ENCODE measurements around the gene TAF7. TPM values are rescaled to one million over a fixed set of nuclear protein-coding genes. Genes with fewer than 3 reads are reported as not detected.
A peak's percentile ranks its signal among the peaks of the same experiment; 100 is the strongest.

Gene TAF7
- total and polyA plus RNA-seq, 9 of the 15 experiments (the other 6 are each of a cell fraction or from before 2014, with no cell fraction given) = 51.6 to 116 (median 73.3) TPM

- TF ChIP-seq, protein P1, sequence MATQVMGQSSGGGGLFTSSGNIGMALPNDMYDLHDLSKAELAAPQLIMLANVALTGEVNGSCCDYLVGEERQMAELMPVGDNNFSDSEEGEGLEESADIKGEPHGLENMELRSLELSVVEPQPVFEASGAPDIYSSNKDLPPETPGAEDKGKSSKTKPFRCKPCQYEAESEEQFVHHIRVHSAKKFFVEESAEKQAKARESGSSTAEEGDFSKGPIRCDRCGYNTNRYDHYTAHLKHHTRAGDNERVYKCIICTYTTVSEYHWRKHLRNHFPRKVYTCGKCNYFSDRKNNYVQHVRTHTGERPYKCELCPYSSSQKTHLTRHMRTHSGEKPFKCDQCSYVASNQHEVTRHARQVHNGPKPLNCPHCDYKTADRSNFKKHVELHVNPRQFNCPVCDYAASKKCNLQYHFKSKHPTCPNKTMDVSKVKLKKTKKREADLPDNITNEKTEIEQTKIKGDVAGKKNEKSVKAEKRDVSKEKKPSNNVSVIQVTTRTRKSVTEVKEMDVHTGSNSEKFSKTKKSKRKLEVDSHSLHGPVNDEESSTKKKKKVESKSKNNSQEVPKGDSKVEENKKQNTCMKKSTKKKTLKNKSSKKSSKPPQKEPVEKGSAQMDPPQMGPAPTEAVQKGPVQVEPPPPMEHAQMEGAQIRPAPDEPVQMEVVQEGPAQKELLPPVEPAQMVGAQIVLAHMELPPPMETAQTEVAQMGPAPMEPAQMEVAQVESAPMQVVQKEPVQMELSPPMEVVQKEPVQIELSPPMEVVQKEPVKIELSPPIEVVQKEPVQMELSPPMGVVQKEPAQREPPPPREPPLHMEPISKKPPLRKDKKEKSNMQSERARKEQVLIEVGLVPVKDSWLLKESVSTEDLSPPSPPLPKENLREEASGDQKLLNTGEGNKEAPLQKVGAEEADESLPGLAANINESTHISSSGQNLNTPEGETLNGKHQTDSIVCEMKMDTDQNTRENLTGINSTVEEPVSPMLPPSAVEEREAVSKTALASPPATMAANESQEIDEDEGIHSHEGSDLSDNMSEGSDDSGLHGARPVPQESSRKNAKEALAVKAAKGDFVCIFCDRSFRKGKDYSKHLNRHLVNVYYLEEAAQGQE (IDR thresholded peaks at IDR 0.05; ENCODE audit: borderline replicate concordance) = peak; percentile 15; the same call in 1 of the 2 replicates
- TF ChIP-seq, protein P1 (CRISPR knock-in tag; IDR thresholded peaks at IDR 0.05; ENCODE audit: low read depth) = no peak
- no peak for TF ChIP-seq MEIS2 (IDR thresholded peaks at IDR 0.05; ENCODE audit: partially characterized antibody)
- TF ChIP-seq SMC3 (conservative IDR thresholded peaks at IDR 0.05; ENCODE audit: insufficient read depth, low read depth, low read length) = 0 out of 2 replicates have a peak, but pooled peaks have one; percentile 4
- TF ChIP-seq KDM5B (IDR thresholded peaks at IDR 0.05; ENCODE audit: insufficient replicate concordance, low read depth, low read length) = no peak
- TF ChIP-seq ETS1 (conservative IDR thresholded peaks at IDR 0.05; ENCODE audit: control insufficient read depth, low read depth, low read length) = no peak
Measured at GRCh38 chr5:141359790-141360426, 39.3 kb upstream of the TAF7 start, which contains the start of gene PCDHGB2 (continued).
